Mesothelial cell of epicardium (in vitro differentiated cells): Measurements from ENCODE around the gene CAND1. TPM values are rescaled to one million over a fixed set of nuclear protein-coding genes. Genes with fewer than 3 reads are reported as not detected.

ENCODE experiments used
- DNase-seq, 2 experiments: peaks; one replicate each; pipeline ENCODE4 v3.0.0; 2021; ENCODE audit warnings: low spot score in 2 of 2; ENCODE audit not compliant: unreplicated experiment in 2 of 2
- H3K27ac Mint-ChIP-seq: 2 replicates; pipeline ENCODE4 v1.8.0; 2021; ENCODE audit warnings: mixed read lengths
- H3K27me3 Mint-ChIP-seq: 2 replicates; pipeline ENCODE4 v1.8.0; 2021; ENCODE audit warnings: low read depth, mixed read lengths
- H3K36me3 Mint-ChIP-seq: 2 replicates; pipeline ENCODE4 v1.8.0; 2021; ENCODE audit warnings: mixed read lengths
- H3K4me1 Mint-ChIP-seq: 2 replicates; pipeline ENCODE4 v1.8.0; 2021; ENCODE audit warnings: mixed read lengths
- H3K4me3 Mint-ChIP-seq: 2 replicates; pipeline ENCODE4 v1.8.0; 2021; ENCODE audit warnings: mild to moderate bottlenecking, moderate library complexity, mixed read lengths
- H3K9me3 Mint-ChIP-seq: 2 replicates; pipeline ENCODE4 v1.8.0; 2021; ENCODE audit warnings: mixed read lengths
- CTCF ChIP-seq: fragments of 200-600 bp; sonication (generic); IDR thresholded peaks from one replicate; pipeline ENCODE4 v1.5.0; 2021; ENCODE audit warnings: antibody characterized with exemption; ENCODE audit not compliant: unreplicated experiment
- total RNA-seq: library from RNA; stranded (reverse); gene quantifications from 3 replicates; pipeline ENCODE4 v1.2.1, GENCODE V29; 2021

Gene CAND1
- total RNA-seq, 1 donor from 2014 or later = 270 TPM

DNA sequence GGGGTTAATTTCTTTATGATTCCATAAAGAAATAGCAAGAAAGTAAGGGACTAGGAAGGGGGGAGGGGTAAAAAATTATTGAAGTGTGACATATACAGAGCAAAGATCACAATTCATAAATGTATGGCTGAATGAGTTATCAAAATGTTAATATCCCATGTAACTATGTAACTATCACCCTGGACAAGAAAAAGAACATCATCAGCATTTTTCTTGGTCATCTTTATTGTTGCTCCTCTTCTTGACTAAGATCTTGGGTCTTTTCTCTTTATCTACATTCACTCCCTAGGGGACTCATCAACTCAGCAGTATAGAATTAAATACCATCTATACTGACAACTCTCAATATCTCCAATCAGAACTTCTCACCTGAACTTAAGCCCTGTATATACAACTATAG is 57.5 kb downstream of the CAND1 start:
- Mint-ChIP-seq H3K36me3 (peaks cover 14% of the 10 kb centered on the region), H3K9me3 (peaks cover 31% of the 10 kb centered on the region)

GRCh38 chr12:67327466-67327865 is 58.3 kb downstream of the CAND1 start:
- Mint-ChIP-seq H3K4me3 (no peak overlapping the region), H3K27me3 (no peaks in the 10 kb centered on the region), H3K9me3 (peaks cover 26% of the 10 kb centered on the region), H3K36me3 (peaks cover 6% of the 10 kb centered on the region), H3K27ac (no peak overlapping the region), H3K4me1 (no peaks in the 10 kb centered on the region)
- no peak for TF ChIP-seq CTCF
- DNase-seq = no peak

More for the DNA sequence above, 57.5 kb downstream of the CAND1 start:
- H3K4me1 Mint-ChIP-seq = no peaks in the 10 kb centered on the region
- no peak for DNase-seq
- H3K4me3 Mint-ChIP-seq = no peak overlapping the region
- TF ChIP-seq CTCF = no peak
- H3K27ac Mint-ChIP-seq = no peak overlapping the region
- no peaks in the 10 kb centered on the region for H3K27me3 Mint-ChIP-seq

DNA sequence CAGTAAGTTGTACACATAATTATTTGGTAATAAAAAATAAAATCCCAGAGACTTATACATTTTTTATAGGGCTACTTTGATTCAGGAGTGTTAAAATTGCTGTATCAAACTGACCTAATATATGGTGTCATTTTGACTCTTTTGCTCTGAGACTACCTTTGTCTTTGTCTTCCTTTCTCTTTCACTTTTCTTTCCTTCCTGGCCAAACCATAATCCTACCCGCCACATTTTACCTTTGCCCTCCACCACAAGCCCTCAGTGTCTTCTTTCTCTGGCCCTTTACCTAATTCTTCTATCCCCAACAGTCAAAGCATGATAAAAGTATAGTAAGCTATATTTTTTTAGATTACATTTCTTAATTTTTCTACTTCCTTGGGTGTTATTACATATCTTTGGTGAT is 62.0 kb downstream of the CAND1 start:
- TF ChIP-seq CTCF = no peak
- H3K9me3 Mint-ChIP-seq = peaks cover 16% of the 10 kb centered on the region
- no peak overlapping the region for H3K27ac Mint-ChIP-seq
- peaks cover 2% of the 10 kb centered on the region for H3K36me3 Mint-ChIP-seq
- DNase-seq = no peak
- H3K4me3 Mint-ChIP-seq = no peak overlapping the region
- no peaks in the 10 kb centered on the region for H3K4me1 Mint-ChIP-seq
- no peaks in the 10 kb centered on the region for H3K27me3 Mint-ChIP-seq

DNA sequence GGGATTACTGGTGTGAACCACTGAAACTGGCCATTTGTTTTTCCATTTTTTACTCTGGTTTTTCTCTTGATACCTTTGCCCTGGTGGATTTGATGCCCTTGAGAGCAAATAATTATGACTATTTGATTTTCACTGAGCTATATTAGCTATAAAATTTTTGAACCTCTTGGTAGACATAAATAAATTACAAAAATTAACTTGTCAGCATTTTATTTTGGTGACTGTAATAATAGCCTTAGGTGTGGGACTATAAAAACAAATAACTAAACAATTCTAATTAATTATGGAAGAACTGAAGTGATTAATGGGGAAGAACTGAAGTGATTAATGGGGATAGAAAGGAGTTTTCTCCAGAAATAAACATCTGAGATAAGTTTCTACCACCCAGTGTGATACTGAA is 62.7 kb downstream of the CAND1 start:
- TF ChIP-seq CTCF = no peak

GRCh38 chr12:67333649-67334048 is 64.5 kb downstream of the CAND1 start:
- Mint-ChIP-seq H3K4me3 (no peak overlapping the region), H3K36me3 (peaks cover 13% of the 10 kb centered on the region), H3K27ac (no peak overlapping the region), H3K4me1 (no peaks in the 10 kb centered on the region), H3K9me3 (peaks cover 42% of the 10 kb centered on the region), H3K27me3 (no peaks in the 10 kb centered on the region)
- TF ChIP-seq CTCF = no peak
- DNase-seq = no peak

More for the DNA sequence above, 62.7 kb downstream of the CAND1 start:
- peaks cover 23% of the 10 kb centered on the region for H3K9me3 Mint-ChIP-seq
- peaks cover 2% of the 10 kb centered on the region for H3K36me3 Mint-ChIP-seq
- no peak overlapping the region for H3K4me3 Mint-ChIP-seq
- H3K27me3 Mint-ChIP-seq = no peaks in the 10 kb centered on the region
- no peaks in the 10 kb centered on the region for H3K4me1 Mint-ChIP-seq
- H3K27ac Mint-ChIP-seq = no peak overlapping the region
- no peak for DNase-seq

GRCh38 chr12:67338426-67338825 is 69.3 kb downstream of the CAND1 start:
- Mint-ChIP-seq H3K4me1 (no peaks in the 10 kb centered on the region), H3K27me3 (no peaks in the 10 kb centered on the region), H3K27ac (no peak overlapping the region), H3K4me3 (no peak overlapping the region), H3K36me3 (peaks cover 30% of the 10 kb centered on the region), H3K9me3 (peaks cover 49% of the 10 kb centered on the region)
- TF ChIP-seq CTCF = no peak
- DNase-seq = no peak
